Amniotic stem cell (primary cell): ENCODE results near the gene RARB.

Source experiments
- DNase-seq: peaks from one replicate; lab custom pipeline; 2025; lab: John Stamatoyannopoulos, UW

RARB gene

GRCh38 chr3:25427942-25428788 is at the start of gene RARB:
Gene RARB (plus strand): TSS chr3:25428263. CDS start chr3:25428732, 469 bp downstream.
- DNase-seq = peak; percentile 89

- no peak for DNase-seq
Measured at GRCh38 chr3:25378786-25379311, 49.2 kb upstream of the RARB start.

- DNase-seq = peak; percentile 39
Measured at GRCh38 chr3:25380222-25380739, 47.8 kb upstream of the RARB start.

- DNase-seq = no peak
Measured at GRCh38 chr3:25381083-25381482, 47.0 kb upstream of the RARB start.

GRCh38 chr3:25384471-25384870 is 43.6 kb upstream of the RARB start:
- DNase-seq = no peak

- DNase-seq = no peak
Measured at GRCh38 chr3:25385807-25386460, 42.1 kb upstream of the RARB start.

GRCh38 chr3:25386686-25387255 is 41.3 kb upstream of the RARB start:
- DNase-seq = no peak

- no peak for DNase-seq
Measured at GRCh38 chr3:25390605-25391004, 37.5 kb upstream of the RARB start.

GRCh38 chr3:25396251-25396650 is 31.8 kb upstream of the RARB start:
- DNase-seq = no peak

GRCh38 chr3:25396686-25397085 is 31.4 kb upstream of the RARB start:
- DNase-seq = no peak

GRCh38 chr3:25397150-25397549 is 30.9 kb upstream of the RARB start:
- no peak for DNase-seq

GRCh38 chr3:25400587-25400986 is 27.5 kb upstream of the RARB start:
- no peak for DNase-seq

GRCh38 chr3:25403968-25404367 is 24.1 kb upstream of the RARB start:
- DNase-seq = no peak

GRCh38 chr3:25404569-25404968 is 23.5 kb upstream of the RARB start:
- DNase-seq = no peak

- no peak for DNase-seq
Measured at GRCh38 chr3:25405335-25405734, 22.7 kb upstream of the RARB start.

- DNase-seq = no peak
Measured at GRCh38 chr3:25410703-25411102, 17.4 kb upstream of the RARB start.

GRCh38 chr3:25412269-25412668 is 15.8 kb upstream of the RARB start:
- DNase-seq = no peak

GRCh38 chr3:25416176-25416575 is 11.9 kb upstream of the RARB start:
- DNase-seq = no peak

GRCh38 chr3:25418596-25418995 is 9.5 kb upstream of the RARB start:
- DNase-seq = no peak

GRCh38 chr3:25419251-25419650 is 8.8 kb upstream of the RARB start:
- no peak for DNase-seq

- DNase-seq = no peak
Measured at GRCh38 chr3:25420147-25420546, 7.9 kb upstream of the RARB start.

- no peak for DNase-seq
Measured at GRCh38 chr3:25420885-25421284, 7.2 kb upstream of the RARB start.

- no peak for DNase-seq
Measured at GRCh38 chr3:25421747-25422146, 6.3 kb upstream of the RARB start.
